Ramos (cell line): ENCODE data around the gene LCE3B.

Experiments used
- in situ Hi-C: fragments of 300-500 bp; cut with MboI; formaldehyde crosslinking; loops from one replicate; pipeline ENCODE4 v1.14.3; 2022; ENCODE audit warnings: low sequenced_read_pairs; ENCODE audit not compliant: unreplicated experiment

The LCE3B gene, protein sequence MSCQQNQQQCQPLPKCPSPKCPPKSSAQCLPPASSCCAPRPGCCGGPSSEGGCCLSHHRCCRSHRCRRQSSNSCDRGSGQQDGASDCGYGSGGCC

DNA sequence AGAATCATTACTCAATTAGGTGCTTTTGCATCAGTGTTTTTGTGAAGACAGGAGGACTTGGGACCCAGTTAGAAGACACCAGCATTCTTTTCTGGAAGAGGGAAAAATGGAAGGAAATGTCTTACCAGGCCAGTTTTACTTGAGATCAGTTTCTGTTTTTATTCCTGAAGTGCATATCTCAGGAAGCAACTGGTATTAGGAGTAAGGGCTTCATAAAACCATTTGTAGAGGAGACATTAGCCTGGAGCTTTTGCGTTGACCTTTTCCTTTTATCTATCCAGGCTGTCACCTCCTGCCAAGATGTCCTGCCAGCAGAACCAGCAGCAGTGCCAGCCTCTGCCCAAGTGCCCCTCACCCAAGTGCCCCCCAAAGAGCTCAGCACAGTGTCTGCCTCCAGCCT lies at the start of gene LCE3B:
Gene LCE3B (plus strand): TSS at position 301 of the 400 bp plus-strand sequence. CDS start 0 bp downstream, at position 301.
- in situ Hi-C loops, result no loop called here

DNA sequence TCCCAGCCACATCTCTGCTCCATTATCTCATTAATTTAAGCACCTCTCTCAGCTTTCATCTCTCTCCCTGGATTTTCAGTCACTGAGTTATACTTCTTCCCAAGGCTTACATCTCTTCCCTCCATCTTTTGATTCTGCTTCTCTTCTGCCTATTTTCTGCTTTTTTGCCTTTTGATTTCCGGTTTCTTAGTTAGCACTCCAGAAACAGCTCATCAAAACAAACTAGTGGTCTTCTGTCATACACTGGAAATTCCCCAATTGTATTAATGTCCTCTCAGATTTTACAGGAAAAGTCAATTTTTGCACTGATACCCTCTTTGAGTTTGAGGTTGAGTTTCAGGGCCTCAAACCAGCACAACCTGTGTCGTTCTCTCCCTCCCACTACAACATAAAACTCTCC lies 48.5 kb upstream of the LCE3B start:
- in situ Hi-C loops, result no loop called here

DNA sequence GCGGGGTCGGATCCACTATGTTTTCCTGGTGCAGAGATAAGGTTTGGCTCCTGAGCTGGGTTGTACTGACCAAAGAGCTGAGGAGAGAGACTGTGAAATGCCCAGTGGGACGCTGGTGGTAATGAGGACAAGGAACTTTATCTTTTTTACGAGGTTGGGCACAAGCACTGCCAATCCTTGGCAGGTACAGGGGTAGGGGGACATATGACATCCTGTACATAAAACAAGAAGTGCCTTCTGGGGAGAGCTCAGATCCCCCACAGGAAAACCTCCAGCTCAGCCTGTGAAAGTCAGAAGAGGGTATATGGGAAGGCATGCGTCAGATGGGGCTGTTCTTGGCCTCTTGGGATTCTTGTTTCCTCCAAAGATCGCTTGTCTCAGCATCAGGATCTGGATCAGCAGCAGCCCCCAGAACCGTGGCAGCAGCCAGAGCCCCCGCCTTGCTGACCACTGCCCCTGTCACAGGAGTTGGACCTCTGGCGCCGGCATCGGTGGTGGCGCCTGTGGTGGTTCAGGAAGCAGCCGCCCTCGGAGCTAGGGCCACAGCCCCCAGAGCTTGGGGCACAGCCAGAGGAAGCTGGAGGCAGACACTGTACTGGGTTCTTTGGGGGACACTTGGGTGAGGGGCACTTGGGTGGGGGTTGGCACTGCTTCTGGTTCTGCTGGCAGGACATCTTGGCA lies 47.9 kb upstream of the LCE3B start:
- in situ Hi-C loops, result no loop called here

DNA sequence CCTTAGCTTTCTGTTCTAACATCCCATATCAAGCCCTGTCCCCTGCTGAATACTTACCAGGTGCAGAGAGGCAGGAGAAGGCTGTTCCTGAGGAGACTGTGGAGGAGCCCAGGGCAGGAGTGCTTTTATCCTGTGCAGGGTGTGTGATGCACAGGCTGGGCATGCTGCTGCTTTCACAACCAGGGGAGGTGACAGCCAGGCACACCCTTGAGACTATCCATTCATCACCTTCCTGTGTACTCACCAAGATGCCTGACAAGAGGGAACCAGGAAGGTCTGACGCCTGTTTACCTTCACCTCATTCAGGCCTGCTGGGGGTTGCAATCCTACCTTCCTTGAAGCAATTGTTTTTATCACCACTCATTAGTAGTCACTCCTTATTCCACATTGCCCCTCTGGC lies 46.9 kb upstream of the LCE3B start, which contains the start of gene LCE3E:
Gene LCE3E (minus strand): TSS at position 100 of the 400 bp plus-strand sequence. CDS start 572 bp downstream, outside the sequence.
- in situ Hi-C loops, result no loop called here

DNA sequence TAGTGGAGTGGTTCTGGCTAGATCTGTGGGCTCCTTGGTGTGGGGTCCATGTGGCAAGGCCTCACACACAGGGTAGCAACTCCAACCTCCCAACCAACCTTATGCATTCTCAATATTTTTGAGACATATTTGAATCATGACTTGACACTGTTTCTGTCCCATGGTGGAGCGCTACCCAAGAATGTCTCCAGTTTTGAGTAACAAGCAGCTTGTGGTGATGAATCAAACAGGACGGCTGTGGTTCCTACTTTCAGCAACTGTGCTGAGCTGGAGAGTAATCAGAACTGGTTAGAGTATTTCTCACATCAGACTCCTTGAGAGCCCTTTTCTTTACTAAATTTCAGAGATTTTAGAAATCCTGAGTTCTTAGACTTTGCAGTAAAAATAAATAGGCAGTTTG lies 36.4 kb upstream of the LCE3B start:
- in situ Hi-C loops, result loop anchor here (5.0 kb wide), 1 partner anchor 45 kb away; the partner anchor contains the start of gene LCE3A

DNA sequence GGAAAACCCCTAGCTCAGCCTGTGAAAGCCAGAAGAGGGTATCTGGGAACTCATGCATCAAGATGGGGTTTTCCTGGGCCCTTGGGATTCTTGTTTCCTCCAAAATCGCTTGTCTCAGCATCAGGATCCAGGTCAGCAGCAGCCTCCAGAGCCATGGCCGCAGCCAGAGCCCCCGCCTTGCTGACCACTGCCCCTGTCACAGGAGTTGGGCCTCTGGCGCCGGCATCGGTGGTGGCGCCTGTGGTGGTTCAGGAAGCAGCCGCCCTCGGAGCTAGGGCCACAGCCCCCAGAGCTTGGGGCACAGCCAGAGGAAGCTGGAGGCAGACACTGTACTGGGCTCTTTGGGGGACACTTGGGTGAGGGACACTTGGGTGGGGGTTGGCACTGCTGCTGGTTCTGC lies 34.1 kb upstream of the LCE3B start:
- in situ Hi-C loops, result loop anchor here (5.0 kb wide), 1 partner anchor 43 kb away; the partner anchor contains the start of gene LCE3A

DNA sequence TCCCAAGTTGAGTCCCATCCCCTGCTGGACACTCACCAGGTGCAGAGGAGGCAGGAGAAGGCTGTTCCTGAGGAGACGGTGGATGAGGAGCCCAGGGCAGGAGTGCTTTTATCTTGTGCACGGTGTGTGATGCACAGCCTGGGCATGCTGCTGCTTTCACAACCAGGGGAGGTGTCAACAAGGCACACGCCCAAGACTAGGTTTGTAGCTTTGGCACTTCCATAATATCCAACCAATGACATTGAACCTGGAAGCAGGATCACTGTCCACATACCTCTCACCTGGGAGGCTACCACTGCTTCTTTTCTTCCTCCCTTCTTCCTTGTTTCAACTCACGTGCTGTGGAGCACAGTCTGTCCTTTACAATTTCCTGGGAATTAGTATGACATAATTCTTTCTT lies 33.2 kb upstream of the LCE3B start, which contains the start of gene LCE3D:
Gene LCE3D (minus strand): TSS at position 84 of the 400 bp plus-strand sequence. CDS start 580 bp downstream, outside the sequence.
- in situ Hi-C loops, result no loop called here

DNA sequence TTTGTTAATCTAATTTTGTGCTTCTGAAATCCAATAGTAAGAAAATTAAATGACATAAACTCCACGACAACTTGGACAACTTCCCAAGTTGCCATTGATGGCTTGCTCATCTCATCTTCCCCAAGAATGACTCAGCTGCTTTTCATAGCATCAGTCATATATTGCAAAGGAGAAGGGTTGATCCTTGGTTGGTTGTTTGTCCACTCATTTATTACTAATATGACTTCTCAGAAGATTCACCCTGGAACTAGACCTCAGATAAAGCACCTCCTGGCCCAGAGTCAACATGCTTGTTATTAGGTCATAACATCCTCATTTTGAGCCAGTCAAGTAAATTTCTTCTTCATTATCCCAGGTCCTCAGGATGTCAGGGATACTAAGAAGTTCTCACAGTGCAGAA lies 31.0 kb upstream of the LCE3B start:
- in situ Hi-C loops, result no loop called here

DNA sequence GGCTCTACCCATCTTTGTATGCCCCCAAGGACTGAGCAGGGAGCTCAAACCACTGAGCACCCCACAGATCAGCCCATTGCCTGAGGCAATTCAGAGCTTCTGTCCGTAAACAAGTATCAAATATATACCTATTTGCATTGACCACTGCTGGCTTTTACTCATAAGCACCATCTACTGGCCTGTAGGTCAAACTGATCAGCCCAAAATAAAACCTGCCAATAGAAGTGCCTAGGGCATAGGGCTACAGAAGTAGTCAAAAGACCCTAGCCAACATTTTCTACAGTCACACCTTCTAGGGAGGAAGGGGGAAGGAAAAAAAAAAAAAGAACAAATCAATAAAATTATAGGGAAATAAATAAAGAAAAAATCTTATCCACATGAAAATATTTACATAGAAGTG lies 28.0 kb upstream of the LCE3B start:
- in situ Hi-C loops, result no loop called here

DNA sequence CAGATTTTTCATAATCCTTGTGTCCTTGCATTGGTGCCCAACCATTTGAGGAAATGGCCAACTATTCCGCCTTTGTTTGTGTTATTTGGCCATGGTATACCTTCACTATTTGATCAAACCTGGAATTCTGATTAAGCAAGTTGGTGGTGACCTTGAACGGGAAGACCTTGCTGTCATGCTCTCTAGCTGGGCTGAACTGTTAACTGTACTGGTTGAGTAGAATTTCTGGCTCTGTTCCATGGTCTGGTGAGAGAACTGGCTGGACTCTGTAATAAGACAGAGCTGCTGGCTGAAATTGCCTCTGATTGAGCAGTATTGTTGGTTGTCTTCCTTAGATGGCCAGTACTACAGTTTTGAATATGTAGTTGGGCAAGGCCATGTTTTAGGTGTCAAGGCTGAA lies 16.6 kb upstream of the LCE3B start:
- in situ Hi-C loops, result no loop called here

DNA sequence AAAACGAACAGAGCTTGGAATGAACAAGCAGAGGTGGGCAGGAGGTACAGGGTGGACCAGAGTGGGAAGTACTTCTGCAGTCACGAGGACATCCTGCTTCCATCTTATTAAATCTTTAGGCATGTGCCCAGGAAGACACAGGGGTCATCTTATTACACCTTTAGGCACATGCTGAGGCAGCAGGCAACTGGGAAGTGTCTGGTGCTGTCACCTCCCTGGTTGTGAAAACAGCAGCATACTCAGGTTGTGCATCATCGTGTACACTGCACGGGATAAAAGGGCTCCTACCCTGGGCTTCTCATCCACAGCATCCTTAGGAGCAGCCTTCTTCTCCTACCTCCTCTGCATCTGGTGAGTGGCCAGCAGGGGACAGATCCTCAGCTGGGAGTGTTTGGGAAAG lies 13.7 kb upstream of the LCE3B start, which contains the start of gene LCE3C:
Gene LCE3C (plus strand): TSS at position 301 of the 400 bp plus-strand sequence. CDS start 498 bp downstream, outside the sequence.
- in situ Hi-C loops, result no loop called here

DNA sequence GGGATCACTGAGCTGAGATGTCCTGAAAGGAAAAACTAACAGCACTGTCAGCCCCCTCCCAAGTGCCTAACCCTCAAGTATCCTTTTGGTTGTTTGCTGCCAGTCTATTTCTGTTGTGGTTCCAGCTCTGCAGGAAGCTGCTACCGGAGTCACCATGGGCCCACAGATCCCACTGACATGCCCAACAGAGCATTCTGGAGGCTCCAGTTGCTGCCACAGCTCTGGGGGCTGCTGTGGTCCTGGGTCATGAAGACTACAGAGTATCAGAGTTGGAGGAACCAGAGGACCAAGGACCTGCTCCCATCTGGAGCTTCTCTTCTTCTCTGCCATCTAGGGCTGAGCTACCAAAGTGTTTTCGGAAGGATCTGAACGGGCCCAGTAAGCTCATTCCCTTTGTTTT lies 8.4 kb downstream of the LCE3B start:
- in situ Hi-C loops, result loop anchor here (5.0 kb wide), 1 partner anchor 45 kb away; no protein-coding TSS in a partner anchor

DNA sequence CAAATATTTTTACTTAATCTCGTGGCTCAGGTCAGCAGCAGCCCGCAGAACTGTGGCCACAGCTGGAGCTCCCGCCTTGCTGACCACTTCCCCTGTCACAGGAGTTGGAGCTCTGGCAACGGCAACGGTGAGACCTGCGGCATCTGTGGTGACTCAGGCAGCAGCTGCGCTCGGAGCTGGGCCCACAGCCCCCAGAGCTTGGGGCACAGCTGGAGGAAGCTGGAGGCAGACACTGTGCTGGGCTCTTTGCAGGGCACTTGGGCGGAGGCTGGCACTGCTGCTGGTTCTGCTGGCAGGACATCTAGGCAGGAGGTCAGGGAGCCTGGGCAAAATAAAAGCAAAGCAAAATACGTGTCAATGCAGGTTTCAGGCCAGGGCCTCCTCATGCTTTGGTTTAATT lies 9.2 kb downstream of the LCE3B start, which contains the start of gene LCE3A:
Gene LCE3A (minus strand): TSS at position 301 of the 400 bp plus-strand sequence. CDS start 0 bp downstream, at position 301.
- in situ Hi-C loops, result loop anchor here (5.0 kb wide), 1 partner anchor 46 kb away; no protein-coding TSS in a partner anchor

DNA sequence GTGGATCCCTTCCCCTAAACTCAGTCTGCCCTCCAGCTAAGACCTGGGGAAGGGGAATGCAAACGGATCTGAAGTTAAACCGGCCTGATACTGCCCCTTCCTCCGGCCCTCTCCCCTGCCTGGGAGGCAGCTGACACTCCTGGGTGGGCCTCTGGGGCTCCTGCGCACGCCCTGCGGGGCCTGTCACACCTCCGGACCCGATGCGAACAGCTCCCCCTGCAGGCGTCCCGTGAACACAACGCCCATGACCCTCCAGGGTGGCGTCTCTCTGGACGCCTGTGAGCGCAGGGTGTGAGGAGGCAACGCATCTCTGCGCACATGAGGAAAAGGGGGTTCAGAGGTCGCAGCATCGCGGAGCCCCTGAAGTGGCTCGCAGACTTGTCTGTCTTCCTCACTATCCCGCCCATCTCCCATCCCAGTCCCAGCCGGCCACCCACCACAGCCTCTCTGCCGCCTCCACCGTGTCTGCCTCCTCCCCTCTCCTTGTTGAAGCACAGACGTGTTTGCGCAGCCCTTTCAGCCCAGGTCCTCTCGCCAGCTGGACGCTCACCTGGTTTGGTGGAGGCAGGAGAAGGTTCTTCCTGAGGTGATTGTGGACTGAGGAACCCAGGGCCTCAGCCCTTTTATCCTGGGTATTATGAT lies 9.7 kb downstream of the LCE3B start:
- in situ Hi-C loops, result loop anchor here (5.0 kb wide), 1 partner anchor 46 kb away; no protein-coding TSS in a partner anchor

DNA sequence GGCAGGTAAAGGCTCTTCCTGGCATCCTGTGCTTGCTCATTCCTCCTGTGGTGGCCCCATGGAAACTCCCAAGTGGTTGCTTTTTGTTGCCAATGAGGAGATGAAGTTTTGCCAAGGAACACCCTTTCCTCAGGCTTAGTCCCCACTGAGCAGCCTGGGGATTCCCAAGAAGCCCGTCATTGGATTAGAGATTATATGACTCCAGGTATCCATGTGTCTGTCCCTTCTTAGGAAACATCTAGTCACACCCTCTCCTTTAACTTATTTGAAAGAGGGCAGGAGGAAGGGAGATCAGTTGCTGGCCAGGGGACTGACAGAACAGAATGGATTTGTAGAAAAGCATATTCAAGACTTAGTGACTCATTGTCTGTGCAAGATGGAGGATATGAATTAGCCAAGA lies 13.1 kb downstream of the LCE3B start:
- in situ Hi-C loops, result no loop called here

DNA sequence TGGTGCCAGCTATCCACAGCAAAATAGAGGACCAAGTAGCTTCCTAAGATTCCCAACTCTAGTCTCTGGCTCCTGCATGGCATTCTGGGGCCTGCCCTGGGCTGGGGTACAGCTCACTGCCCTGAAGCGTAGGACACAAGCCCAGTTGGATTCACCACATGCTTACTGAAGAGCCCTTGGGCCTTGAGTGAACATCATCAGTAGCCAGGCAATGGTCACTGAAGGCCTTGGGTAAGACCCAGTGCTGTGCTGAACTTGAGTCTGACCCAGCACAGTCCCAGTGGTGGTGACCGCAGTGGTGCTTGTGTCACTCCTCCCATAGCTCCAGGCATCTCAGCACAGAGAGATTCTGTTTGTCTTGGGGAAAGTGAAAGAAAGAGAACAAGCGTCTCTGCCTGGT lies 17.0 kb downstream of the LCE3B start:
- in situ Hi-C loops, result no loop called here

DNA sequence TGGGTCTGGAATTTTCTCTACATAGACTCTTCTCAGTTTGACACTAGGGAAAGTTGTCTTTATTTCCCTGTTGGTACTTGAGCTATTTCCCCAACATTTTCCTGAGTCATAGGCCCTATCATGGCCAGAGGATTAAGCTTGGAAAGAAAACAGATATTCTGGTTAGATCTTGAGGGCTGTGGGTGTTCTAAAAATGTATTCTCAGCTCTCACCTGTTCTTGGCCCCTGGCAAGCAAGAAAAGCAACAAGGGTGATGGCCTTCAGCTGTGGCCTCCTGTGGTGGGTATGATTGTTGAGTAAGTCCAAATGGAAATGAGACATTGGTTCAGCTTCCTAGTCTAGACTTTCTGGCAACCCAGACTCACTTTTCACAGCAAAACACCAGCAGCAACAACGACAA lies 26.7 kb downstream of the LCE3B start:
- in situ Hi-C loops, result no loop called here

DNA sequence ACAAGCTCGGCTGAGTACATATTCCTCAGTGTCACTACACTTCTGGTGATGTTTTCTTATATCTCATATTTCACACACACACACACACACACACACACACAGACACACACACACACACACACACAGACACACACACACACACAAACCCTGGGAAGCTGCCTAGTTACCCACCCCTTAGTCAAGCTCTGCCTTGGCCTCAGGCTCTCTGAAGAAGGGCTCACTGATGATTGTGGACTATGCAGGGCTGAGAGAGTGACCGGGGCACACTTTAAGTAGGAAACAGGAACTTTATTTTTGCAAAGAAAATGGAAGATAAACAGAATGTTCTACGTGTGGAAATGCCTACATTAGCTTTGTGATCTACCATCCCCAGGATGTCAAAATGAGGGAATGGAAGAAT lies 30.3 kb downstream of the LCE3B start:
- in situ Hi-C loops, result no loop called here

DNA sequence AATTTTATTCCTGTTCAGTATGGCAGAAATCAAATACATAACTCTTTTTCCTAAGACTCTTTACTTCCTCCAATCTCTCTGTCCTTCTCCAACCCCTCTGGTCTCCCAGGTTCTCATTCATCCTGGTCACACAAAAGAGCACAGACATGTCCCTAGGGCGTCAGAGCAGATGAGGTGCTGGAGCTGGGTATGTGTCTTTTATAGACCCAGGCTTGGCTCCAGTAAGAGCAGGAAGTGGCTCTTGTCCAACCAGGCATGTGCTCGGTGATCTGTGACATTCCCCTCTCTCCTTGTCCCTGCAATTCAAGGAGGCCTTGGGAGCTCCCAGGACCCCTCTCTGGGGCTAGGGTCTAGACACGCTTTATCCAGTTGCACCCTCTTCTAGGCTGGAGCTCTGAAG lies 31.5 kb downstream of the LCE3B start:
- in situ Hi-C loops, result no loop called here

DNA sequence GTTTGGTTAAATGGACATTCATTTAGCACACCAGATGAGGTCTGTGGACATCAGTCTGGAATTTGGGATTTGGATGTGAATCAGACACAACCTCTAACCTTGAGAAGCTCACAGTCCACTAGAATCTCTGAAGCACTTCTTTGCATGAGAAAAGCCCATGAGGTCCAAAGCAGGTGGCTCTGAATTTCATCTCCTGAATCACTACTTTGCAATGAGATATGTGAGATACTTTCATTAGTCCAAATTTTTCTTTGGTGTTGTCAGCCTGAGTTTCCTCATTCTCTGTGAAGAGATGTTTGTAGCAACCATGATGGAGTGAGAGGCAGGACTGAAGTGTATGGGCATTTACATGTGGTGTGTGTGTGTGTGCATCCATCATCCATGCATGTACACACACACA lies 33.0 kb downstream of the LCE3B start:
- in situ Hi-C loops, result no loop called here

DNA sequence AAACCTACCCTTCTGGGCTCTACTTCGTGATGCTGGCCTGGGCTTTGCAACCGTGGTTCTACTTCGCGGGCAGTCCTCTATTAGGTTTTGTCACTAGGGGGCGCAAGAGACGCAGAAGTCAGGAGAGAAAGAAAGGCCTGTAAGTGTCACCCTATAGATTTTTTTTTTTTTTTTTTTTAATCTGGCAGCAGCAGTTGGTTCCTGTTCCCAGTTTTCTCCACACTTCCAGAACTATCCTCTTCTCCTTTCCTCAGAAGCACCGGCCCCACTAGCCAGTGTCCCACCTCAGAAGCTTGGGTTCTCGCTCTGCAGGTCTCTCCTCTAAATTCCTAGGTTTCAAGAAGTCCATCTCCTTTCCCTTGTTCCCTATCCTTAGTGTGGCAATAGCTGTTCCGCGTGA lies 40.5 kb downstream of the LCE3B start:
- in situ Hi-C loops, result loop anchor here (25.0 kb wide), 1 partner anchor 583 kb away; no protein-coding TSS in a partner anchor
